HepG2 (cell line): ENCODE results near the gene WDR3. TPM values are rescaled to one million over a fixed set of nuclear protein-coding genes. Genes with fewer than 3 reads are reported as not detected.

Experiments
- NCOR1 ChIP-seq: fragments of 200-600 bp; sonication (generic); IDR thresholded peaks from 2 replicates; pipeline ENCODE4 v1.7.0; 2017; ENCODE audit warnings: antibody characterized with exemption, low read length, borderline replicate concordance
- NFIB ChIP-seq: sonication (generic); formaldehyde crosslinking; IDR thresholded peaks from 2 replicates; pipeline ENCODE4 v1.9.0; 2021; ENCODE audit warnings: missing genetic modification reagents, mild to moderate bottlenecking, borderline replicate concordance
- PRDM15 ChIP-seq: sonication (generic); formaldehyde crosslinking; IDR thresholded peaks from 2 replicates; pipeline ENCODE4 v1.4.0; 2020; ENCODE audit warnings: missing genetic modification reagents
- SATB2 ChIP-seq: sonication (generic); formaldehyde crosslinking; IDR thresholded peaks from 2 replicates; pipeline ENCODE4 v1.5.0; 2020; ENCODE audit warnings: missing genetic modification reagents
- ZBTB40 ChIP-seq, 2 experiments: fragments of 450-650 bp in 1 of 2; sonication (generic) in 1 of 2; formaldehyde crosslinking in 1 of 2; IDR thresholded peaks; 2 replicates each; pipeline versions ENCODE4 v1.6.1 to v1.8.0; 2016 to 2022; ENCODE audit warnings: antibody characterized with exemption in 1 of 2, mild to moderate bottlenecking in 1 of 2, missing genetic modification reagents in 1 of 2
- ZNF232 ChIP-seq: sonication (generic); formaldehyde crosslinking; IDR thresholded peaks from 2 replicates; pipeline ENCODE4 v1.4.0; 2020; ENCODE audit warnings: missing genetic modification reagents, borderline replicate concordance
- polyA plus RNA-seq, 8 experiments: library from polyadenylated mRNA; depleted of rRNA in 3 of 8; stranded (reverse) in 7 of 8; unstranded in 1 of 8; fragments of >200 nt; fragmentation: Illumina TruSeq in 4 of 8; extraction: Trizol in 4 of 8; gene quantifications; 2 replicates each; pipeline versions ENCODE4 v1.2.1 to v1.2.3, GENCODE V29; 2011 to 2016; ENCODE audit warnings: low read depth in 4 of 8, missing spikeins in 1 of 8, mixed read lengths in 1 of 8; ENCODE audit not compliant: insufficient read depth in 1 of 8
- total RNA-seq, 5 experiments: library from RNA; depleted of rRNA; stranded (reverse); fragments of >200 nt; fragmentation: Illumina TruSeq; extraction: Trizol; gene quantifications; 2 replicates each; pipeline ENCODE4 v1.2.3, GENCODE V29; 2016; ENCODE audit warnings: low read depth in 1 of 5
- TF ChIP-seq, protein P1 (sequence below): sonication (generic); IDR thresholded peaks from 2 replicates; pipeline ENCODE4 v1.6.1; 2016; ENCODE audit warnings: low read depth, borderline replicate concordance

WDR3 gene
- total and polyA plus RNA-seq, 2 of the 13 experiments (the other 11 are each of a cell fraction or from before 2014, with no cell fraction given), result 15.9 to 55.5 TPM

- TF ChIP-seq ZBTB40 (IDR thresholded peaks at IDR 0.05), result peak; percentile 67
- peak; percentile 6; the same call in 1 of the 2 replicates for TF ChIP-seq ZBTB40 (CRISPR knock-in tag; IDR thresholded peaks at IDR 0.05)
- no peak for TF ChIP-seq PRDM15 (CRISPR knock-in tag)
- no peak for TF ChIP-seq NCOR1
- TF ChIP-seq, protein P1, sequence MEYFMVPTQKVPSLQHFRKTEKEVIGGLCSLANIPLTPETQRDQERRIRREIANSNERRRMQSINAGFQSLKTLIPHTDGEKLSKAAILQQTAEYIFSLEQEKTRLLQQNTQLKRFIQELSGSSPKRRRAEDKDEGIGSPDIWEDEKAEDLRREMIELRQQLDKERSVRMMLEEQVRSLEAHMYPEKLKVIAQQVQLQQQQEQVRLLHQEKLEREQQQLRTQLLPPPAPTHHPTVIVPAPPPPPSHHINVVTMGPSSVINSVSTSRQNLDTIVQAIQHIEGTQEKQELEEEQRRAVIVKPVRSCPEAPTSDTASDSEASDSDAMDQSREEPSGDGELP, result peak; percentile 83
- no peak for TF ChIP-seq ZNF232 (CRISPR knock-in tag)
- TF ChIP-seq SATB2, result 0 out of 2 replicates have a peak, but pooled peaks have one; percentile 31
- TF ChIP-seq NFIB, result no peak
These were observed at the start of gene WDR3, which contains the start of gene GDAP2 (continued) for GRCh38 chr1:117929343-117930172.
